DND-41 (cell line): ENCODE measurements around the gene CCN6.

Experiments
- ATAC-seq: fragments of 200-7000 bp; cut with Tn5 transposase; 3 replicates; pipeline ENCODE4 v1.9.1; 2021; ENCODE audit warnings: low read depth; ENCODE audit not compliant: insufficient read depth
- DNase-seq: peaks from one replicate; pipeline ENCODE4 v3.0.0-alpha.2; 2020
- H2AFZ ChIP-seq: 2 replicates; pipeline ENCODE4 v1.6.0; 2012; ENCODE audit warnings: low read depth, low read length
- H3K27ac ChIP-seq: 2 replicates; pipeline ENCODE4 v1.5.1; 2012; ENCODE audit warnings: low read length, inconsistent platforms
- H3K27me3 ChIP-seq: fragments of 200-600 bp; sonication (generic); 2 replicates; pipeline ENCODE4 v1.6.0; 2012; ENCODE audit warnings: low read length, mild to moderate bottlenecking, inconsistent platforms; ENCODE audit not compliant: insufficient read depth, poor library complexity
- H3K36me3 ChIP-seq: 2 replicates; pipeline ENCODE4 v1.5.1; 2012; ENCODE audit warnings: low read length, inconsistent platforms; ENCODE audit not compliant: insufficient read depth
- H3K4me1 ChIP-seq: 2 replicates; pipeline ENCODE4 v1.5.1; 2012; ENCODE audit warnings: mild to moderate bottlenecking, low read length; ENCODE audit not compliant: insufficient read depth
- H3K4me2 ChIP-seq: 2 replicates; pipeline ENCODE4 v1.6.0; 2012; ENCODE audit warnings: mild to moderate bottlenecking, moderate library complexity, low read length, inconsistent platforms; ENCODE audit not compliant: insufficient read depth
- H3K4me3 ChIP-seq, 2 experiments: fragments of 200-600 bp in 1 of 2; shearing (Covaris generic) in 1 of 2; 2 replicates each; pipeline ENCODE4 v1.5.1; 2012 to 2016; ENCODE audit warnings: inconsistent platforms in 2 of 2, low read length in 2 of 2, mild to moderate bottlenecking in 2 of 2, low read depth in 1 of 2, moderate library complexity in 1 of 2
- H3K79me2 ChIP-seq: 2 replicates; pipeline ENCODE4 v1.6.0; 2012; ENCODE audit warnings: low read length, inconsistent platforms; ENCODE audit not compliant: insufficient read depth
- H3K9ac ChIP-seq: 2 replicates; pipeline ENCODE4 v1.6.0; 2012; ENCODE audit warnings: low read depth, mild to moderate bottlenecking, inconsistent platforms, low read length, moderate library complexity
- H3K9me3 ChIP-seq: 2 replicates; pipeline ENCODE4 v1.5.1; 2012; ENCODE audit warnings: low read length, moderate library complexity, mild to moderate bottlenecking, inconsistent platforms; ENCODE audit not compliant: insufficient read depth, severe bottlenecking
- H4K20me1 ChIP-seq: 2 replicates; pipeline ENCODE4 v1.6.0; 2012; ENCODE audit warnings: low read length; ENCODE audit not compliant: insufficient read depth
- CTCF ChIP-seq: IDR thresholded peaks from 2 replicates; pipeline ENCODE4 v1.5.1; 2012; ENCODE audit warnings: borderline replicate concordance, low read length, moderate library complexity, mild to moderate bottlenecking; ENCODE audit not compliant: poor library complexity, severe bottlenecking; ENCODE audit errors: extremely low read depth
- EZH2 ChIP-seq: IDR thresholded peaks from 3 replicates; pipeline ENCODE4 v1.6.1; 2012; ENCODE audit warnings: borderline replicate concordance, low read depth, mild to moderate bottlenecking, moderate library complexity, low read length, inconsistent platforms; ENCODE audit not compliant: severe bottlenecking

The CCN6 gene

DNA sequence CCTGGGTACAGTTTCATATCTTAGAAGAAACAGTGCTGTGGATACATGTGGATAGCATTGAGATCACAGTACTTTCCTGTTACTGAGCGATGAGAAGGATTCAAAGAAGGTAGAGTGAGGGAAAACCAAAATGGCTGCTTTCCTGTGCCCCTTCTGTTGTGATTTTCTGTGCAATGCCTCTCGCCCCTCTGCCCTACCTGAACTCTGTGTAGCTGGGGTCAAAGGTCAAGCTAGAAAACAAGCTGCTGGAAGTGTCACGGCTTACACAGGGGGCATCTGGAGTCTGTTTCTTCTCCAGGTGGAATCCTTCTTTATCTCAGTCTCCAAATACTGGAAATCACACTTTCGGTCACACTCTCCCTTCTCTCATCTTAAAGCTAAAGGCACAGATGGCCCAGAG lies 27.0 kb upstream of the CCN6 start:
- H3K9me3 ChIP-seq: peaks cover 3% of the 10 kb centered on the region
- peak overlapping the region; percentile 33; the same call in 1 of the 2 replicates for H3K4me2 ChIP-seq
- H2AFZ ChIP-seq: peak overlapping the region; percentile 46
- H3K27ac ChIP-seq: peak overlapping the region; percentile 80
- ATAC-seq: no peak
- H3K4me3 ChIP-seq: no peak overlapping the region
- TF ChIP-seq CTCF (no peak), EZH2 (no peak)
- H4K20me1 ChIP-seq: no peaks in the 10 kb centered on the region
- no peaks in the 10 kb centered on the region for H3K79me2 ChIP-seq
- H3K27me3 ChIP-seq: no peaks in the 10 kb centered on the region
- peaks cover 29% of the 10 kb centered on the region for H3K4me1 ChIP-seq
- DNase-seq: no peak
- H3K36me3 ChIP-seq: no peaks in the 10 kb centered on the region
- H3K9ac ChIP-seq: no peak overlapping the region

GRCh38 chr6:112027942-112028674 lies 25.8 kb upstream of the CCN6 start:
- H3K79me2 ChIP-seq: no peaks in the 10 kb centered on the region
- peak overlapping the region; percentile 33 for H3K4me2 ChIP-seq
- peak; percentile 76 for DNase-seq
- TF ChIP-seq CTCF (no peak), EZH2 (no peak)
- 0 out of 2 replicates have a peak overlapping the region, but pooled peaks have one; percentile 13 for H2AFZ ChIP-seq
- H3K27ac ChIP-seq: peak overlapping the region; percentile 80
- no peaks in the 10 kb centered on the region for H4K20me1 ChIP-seq
- peaks cover 3% of the 10 kb centered on the region for H3K9me3 ChIP-seq
- peak; percentile 98 for ATAC-seq
- no peaks in the 10 kb centered on the region for H3K27me3 ChIP-seq
- H3K4me1 ChIP-seq: peaks cover 29% of the 10 kb centered on the region
- H3K4me3 ChIP-seq: no peak overlapping the region
- H3K9ac ChIP-seq: peak overlapping the region; percentile 23; the same call in 1 of the 2 replicates
- no peaks in the 10 kb centered on the region for H3K36me3 ChIP-seq

DNA sequence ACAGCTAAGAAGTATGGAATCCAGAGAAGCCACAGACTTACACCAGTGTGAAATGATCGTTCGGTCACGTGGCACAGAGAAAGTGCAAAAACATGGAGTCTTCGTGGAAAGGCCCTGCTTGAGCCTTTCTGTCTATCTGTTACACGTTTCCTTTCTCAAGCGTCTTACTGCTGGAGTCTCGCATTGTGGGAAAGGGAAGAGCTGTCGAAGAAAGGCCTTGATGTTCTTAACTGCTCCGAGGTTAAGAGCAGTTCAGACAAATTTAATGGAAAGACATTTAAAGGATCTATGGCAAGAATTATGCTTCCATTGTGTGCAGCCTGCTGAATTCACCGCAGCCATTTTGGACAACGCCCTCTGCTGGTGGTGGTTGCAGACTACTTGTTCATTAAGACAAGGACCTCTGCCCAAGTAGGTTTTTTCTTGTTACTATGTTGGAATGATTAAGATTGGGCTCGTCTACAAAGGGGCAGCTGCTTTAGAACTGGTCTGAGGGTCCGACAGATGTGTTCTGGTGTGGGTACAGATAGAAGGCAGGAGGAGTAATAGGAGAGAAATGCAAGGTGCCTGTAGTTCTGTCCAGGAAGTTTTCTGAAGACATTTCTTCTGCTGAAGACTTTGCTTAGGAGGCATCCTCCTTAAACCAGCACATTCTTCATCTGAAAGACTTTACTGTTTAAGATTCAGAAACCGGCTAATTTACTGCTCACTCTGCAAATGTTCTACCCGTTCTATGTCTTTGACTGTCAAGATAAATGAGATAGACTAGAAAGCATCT lies 24.7 kb upstream of the CCN6 start:
- ATAC-seq (no peak), DNase-seq (peak; percentile 71)
- Histone ChIP-seq H3K4me1 (peaks cover 29% of the 10 kb centered on the region), H3K9ac (no peak overlapping the region), H3K79me2 (no peaks in the 10 kb centered on the region), H3K9me3 (no peaks in the 10 kb centered on the region), H3K4me3 (no peak overlapping the region), H3K27ac (peak overlapping the region; percentile 80), H2AFZ (no peak overlapping the region), H3K36me3 (no peaks in the 10 kb centered on the region), H4K20me1 (no peaks in the 10 kb centered on the region), H3K4me2 (no peak overlapping the region), H3K27me3 (no peaks in the 10 kb centered on the region)
- TF ChIP-seq CTCF: peak; percentile 80
- no peak for TF ChIP-seq EZH2
